ENCODE data around the gene SHROOM4. TPM values are rescaled to one million over a fixed set of nuclear protein-coding genes. Genes with fewer than 3 reads are reported as not detected.

SHROOM4 gene
- total RNA-seq, 1 donor from 2014 or later, result 33.2 TPM

- DNase-seq (no peak), ATAC-seq (no peak)
- Histone ChIP-seq H3K4me3 (no peak overlapping the region), H3K9me3 (no peaks in the 10 kb centered on the region), H3K27ac (peak overlapping the region; percentile 11), H3K4me1 (no peaks in the 10 kb centered on the region), H3K36me3 (no peaks in the 10 kb centered on the region), H3K27me3 (ENCODE audit: low read depth) (no peaks in the 10 kb centered on the region)
- intact Hi-C loops (cut with DNase I), result no loop called here
- no peak for TF ChIP-seq CTCF (IDR thresholded peaks at IDR 0.05)
These were observed 8.7 kb downstream of the SHROOM4 start for GRCh38 chrX:50805276-50805675.

- no peaks in the 10 kb centered on the region for H3K36me3 ChIP-seq
- no peak for TF ChIP-seq CTCF (IDR thresholded peaks at IDR 0.05)
- peaks cover 6% of the 10 kb centered on the region for H3K4me1 ChIP-seq
- H3K27ac ChIP-seq, result no peak overlapping the region
- ATAC-seq (no peak), DNase-seq (no peak)
- intact Hi-C loops (cut with DNase I), result no loop called here
- no peaks in the 10 kb centered on the region for H3K27me3 ChIP-seq (ENCODE audit: low read depth)
- H3K4me3 ChIP-seq, result no peak overlapping the region
- H3K9me3 ChIP-seq, result no peaks in the 10 kb centered on the region
These were observed 12.9 kb downstream of the SHROOM4 start for GRCh38 chrX:50801135-50801534.

GRCh38 chrX:50799531-50799961 is 14.4 kb downstream of the SHROOM4 start:
- Histone ChIP-seq H3K9me3 (no peaks in the 10 kb centered on the region), H3K4me3 (no peak overlapping the region), H3K4me1 (peaks cover 6% of the 10 kb centered on the region), H3K27me3 (ENCODE audit: low read depth) (no peaks in the 10 kb centered on the region), H3K27ac (peak overlapping the region; percentile 46), H3K36me3 (no peaks in the 10 kb centered on the region)
- no peak for TF ChIP-seq CTCF (IDR thresholded peaks at IDR 0.05)
- intact Hi-C loops (cut with DNase I), result no loop called here
- DNase-seq (peak; percentile 53), ATAC-seq (peak; percentile 91 to 92)

- ATAC-seq (no peak), DNase-seq (no peak)
- Histone ChIP-seq H3K4me1 (peaks cover 6% of the 10 kb centered on the region), H3K4me3 (no peak overlapping the region), H3K9me3 (no peaks in the 10 kb centered on the region), H3K27me3 (ENCODE audit: low read depth) (no peaks in the 10 kb centered on the region), H3K36me3 (no peaks in the 10 kb centered on the region), H3K27ac (peak overlapping the region; percentile 46)
- TF ChIP-seq CTCF (IDR thresholded peaks at IDR 0.05), result no peak
- intact Hi-C loops (cut with DNase I), result no loop called here
These were observed 15.2 kb downstream of the SHROOM4 start for GRCh38 chrX:50798783-50799182.

- intact Hi-C loops (cut with DNase I), result no loop called here
- no peaks in the 10 kb centered on the region for H3K36me3 ChIP-seq
- no peak for TF ChIP-seq CTCF (IDR thresholded peaks at IDR 0.05)
- DNase-seq (no peak), ATAC-seq (no peak)
- no peaks in the 10 kb centered on the region for H3K9me3 ChIP-seq
- H3K27me3 ChIP-seq (ENCODE audit: low read depth), result no peaks in the 10 kb centered on the region
- no peak overlapping the region for H3K27ac ChIP-seq
- no peaks in the 10 kb centered on the region for H3K4me1 ChIP-seq
- no peak overlapping the region for H3K4me3 ChIP-seq
These were observed 26.9 kb downstream of the SHROOM4 start for GRCh38 chrX:50787099-50787498.

- Histone ChIP-seq H3K27ac (no peak overlapping the region), H3K9me3 (no peaks in the 10 kb centered on the region), H3K36me3 (no peaks in the 10 kb centered on the region), H3K4me1 (no peaks in the 10 kb centered on the region), H3K27me3 (ENCODE audit: low read depth) (no peaks in the 10 kb centered on the region), H3K4me3 (no peak overlapping the region)
- no peak for ATAC-seq
- intact Hi-C loops (cut with DNase I), result no loop called here
- no peak for TF ChIP-seq CTCF (IDR thresholded peaks at IDR 0.05)
- DNase-seq, result no peak
These were observed 33.9 kb downstream of the SHROOM4 start for GRCh38 chrX:50780144-50780543.

Measured in lower lobe of right lung (tissue), 2 donors.